NCI-H187 (cell line): Measurements from ENCODE around the gene GNAZ.
A peak's percentile ranks its signal among the peaks of the same experiment; 100 is the strongest.

Source experiments
- DNase-seq, 2 experiments: peaks; one replicate each; lab custom pipeline; 2025; lab: John Stamatoyannopoulos, UW

Gene GNAZ

GRCh38 chr22:23064381-23065068, 5.8 kb upstream of the GNAZ start:
- DNase-seq, result no peak

- no peak for DNase-seq
These were observed 5.3 kb upstream of the GNAZ start for GRCh38 chr22:23065069-23065451.

GRCh38 chr22:23065495-23066122, 4.7 kb upstream of the GNAZ start:
- DNase-seq, result no peak

- no peak for DNase-seq
These were observed 3.9 kb upstream of the GNAZ start for GRCh38 chr22:23066200-23067022.

- no peak for DNase-seq
These were observed 3.2 kb upstream of the GNAZ start for GRCh38 chr22:23067023-23067650.

GRCh38 chr22:23067691-23068090, 2.6 kb upstream of the GNAZ start:
- no peak for DNase-seq

GRCh38 chr22:23068096-23068831, 2.1 kb upstream of the GNAZ start:
- DNase-seq, result no peak

GRCh38 chr22:23068832-23069385, 1.4 kb upstream of the GNAZ start:
- no peak for DNase-seq

GRCh38 chr22:23069502-23070357, 589 bp upstream of the GNAZ start:
- DNase-seq, result peak; percentile 48 to 81

GRCh38 chr22:23071230-23072076, 1.1 kb downstream of the GNAZ start:
- no peak for DNase-seq

GRCh38 chr22:23072077-23072910, 2.0 kb downstream of the GNAZ start:
- no peak for DNase-seq

GRCh38 chr22:23072911-23073491, 2.7 kb downstream of the GNAZ start:
- no peak for DNase-seq

- DNase-seq, result no peak
These were observed 3.4 kb downstream of the GNAZ start for GRCh38 chr22:23073526-23074229.

GRCh38 chr22:23074451-23074850, 4.1 kb downstream of the GNAZ start:
- no peak for DNase-seq

- no peak for DNase-seq
These were observed 4.7 kb downstream of the GNAZ start for GRCh38 chr22:23075050-23075449.

GRCh38 chr22:23075525-23076216, 5.4 kb downstream of the GNAZ start:
- no peak for DNase-seq
